WTC11 (cell line): Measurements from ENCODE around the gene OXNAD1. TPM values are rescaled to one million over a fixed set of nuclear protein-coding genes. Genes with fewer than 3 reads are reported as not detected.

Experiments
- ATAC-seq: fragments of 200-7000 bp; cut with Tn5 transposase; 2 replicates; pipeline ENCODE4 v1.10.0; 2021; ENCODE audit warnings: mild to moderate bottlenecking, moderate library complexity
- CTCF ChIA-PET: fragments of 300-600 bp; sonication (Branson Sonifier 250); formaldehyde crosslinking; loops from one replicate; lab custom pipeline; 2021; ENCODE audit warnings: antibody characterized with exemption; lab: Charles Lee
- POLR2A ChIA-PET: fragments of 350-600 bp; sonication (Branson Sonifier 250); formaldehyde crosslinking; loops from one replicate; lab custom pipeline; 2021; ENCODE audit warnings: antibody characterized with exemption; lab: Charles Lee
- DNase-seq: peaks from one replicate; pipeline ENCODE4 v3.0.0; 2021; ENCODE audit warnings: low spot score
- H3K27ac Mint-ChIP-seq: 2 replicates; pipeline ENCODE4 v1.8.0; 2021; ENCODE audit warnings: mixed read lengths
- H3K27me3 Mint-ChIP-seq: 2 replicates; pipeline ENCODE4 v1.8.0; 2021; ENCODE audit warnings: low read depth, mild to moderate bottlenecking, moderate library complexity, mixed read lengths
- H3K36me3 Mint-ChIP-seq: 2 replicates; pipeline ENCODE4 v1.8.0; 2021; ENCODE audit warnings: mixed read lengths
- H3K4me1 Mint-ChIP-seq: 2 replicates; pipeline ENCODE4 v1.8.0; 2022; ENCODE audit warnings: mixed read lengths
- H3K4me3 Mint-ChIP-seq: 2 replicates; pipeline ENCODE4 v1.8.0; 2021; ENCODE audit warnings: mild to moderate bottlenecking, moderate library complexity, mixed read lengths
- H3K9me3 Mint-ChIP-seq: 2 replicates; pipeline ENCODE4 v1.8.0; 2021; ENCODE audit warnings: mixed read lengths
- ATF1 ChIP-seq: sonication (generic); formaldehyde crosslinking; IDR thresholded peaks from 2 replicates; pipeline ENCODE4 v1.8.1; 2023; ENCODE audit warnings: mild to moderate bottlenecking, moderate library complexity, missing genetic modification reagents
- HMGA2 ChIP-seq: fragments of 250-450 bp; sonication (Bioruptor Pico); IDR thresholded peaks from 2 replicates; pipeline ENCODE4 v1.4.0; 2021; ENCODE audit warnings: mild to moderate bottlenecking, moderate library complexity
- NFYB ChIP-seq: sonication (generic); formaldehyde crosslinking; conservative IDR thresholded peaks from 2 replicates; pipeline ENCODE4 v1.8.0; 2022; ENCODE audit warnings: low read depth, missing genetic modification reagents
- NR1H2 ChIP-seq: sonication (generic); formaldehyde crosslinking; IDR thresholded peaks from 2 replicates; pipeline ENCODE4 v1.9.0; 2021; ENCODE audit warnings: mild to moderate bottlenecking, moderate library complexity, missing genetic modification reagents
- NR2C2 ChIP-seq: sonication (generic); formaldehyde crosslinking; IDR thresholded peaks from 2 replicates; pipeline ENCODE4 v1.8.0; 2022; ENCODE audit warnings: mild to moderate bottlenecking, missing genetic modification reagents
- PRRX2 ChIP-seq: fragments of 250-450 bp; sonication (Bioruptor Pico); IDR thresholded peaks from 2 replicates; pipeline ENCODE4 v1.8.0; 2021; ENCODE audit warnings: mild to moderate bottlenecking
- RORB ChIP-seq: fragments of 250-450 bp; sonication (Bioruptor Pico); IDR thresholded peaks from 2 replicates; pipeline ENCODE4 v1.9.0; 2021; ENCODE audit warnings: mild to moderate bottlenecking
- SMAD3 ChIP-seq: sonication (generic); formaldehyde crosslinking; IDR thresholded peaks from 2 replicates; pipeline ENCODE4 v1.8.0; 2022; ENCODE audit warnings: missing genetic modification reagents, mild to moderate bottlenecking, borderline replicate concordance
- SP1 ChIP-seq: sonication (generic); formaldehyde crosslinking; conservative IDR thresholded peaks from 2 replicates; pipeline ENCODE4 v1.8.1; 2022; ENCODE audit warnings: missing genetic modification reagents
- ZBTB21 ChIP-seq: sonication (generic); formaldehyde crosslinking; IDR thresholded peaks from 2 replicates; pipeline ENCODE4 v1.8.1; 2023; ENCODE audit warnings: mild to moderate bottlenecking, missing genetic modification reagents, borderline replicate concordance
- total RNA-seq: library from RNA; stranded (reverse); gene quantifications from 3 replicates; pipeline ENCODE4 v1.2.3, GENCODE V29; 2021
- TF ChIP-seq, protein P1 (sequence below): sonication (generic); formaldehyde crosslinking; IDR thresholded peaks from 2 replicates; pipeline ENCODE4 v1.8.0; 2022; ENCODE audit warnings: mild to moderate bottlenecking, missing genetic modification reagents
- TF ChIP-seq, protein P2 (sequence below): fragments of 250-450 bp; sonication (Bioruptor Pico); IDR thresholded peaks from 2 replicates; pipeline ENCODE4 v1.9.0; 2021; ENCODE audit warnings: mild to moderate bottlenecking
- TF ChIP-seq, protein P3 (sequence below): sonication (generic); formaldehyde crosslinking; IDR thresholded peaks from 2 replicates; pipeline ENCODE4 v1.8.0; 2022; ENCODE audit warnings: mild to moderate bottlenecking, missing genetic modification reagents
- TF ChIP-seq, protein P4 (sequence below): sonication (generic); formaldehyde crosslinking; IDR thresholded peaks from 2 replicates; pipeline ENCODE4 v1.8.1; 2022; ENCODE audit warnings: mild to moderate bottlenecking, missing genetic modification reagents, moderate library complexity, borderline replicate concordance

The OXNAD1 gene
- total RNA-seq, 1 experiment from 2014 or later = 21.7 TPM

DNA sequence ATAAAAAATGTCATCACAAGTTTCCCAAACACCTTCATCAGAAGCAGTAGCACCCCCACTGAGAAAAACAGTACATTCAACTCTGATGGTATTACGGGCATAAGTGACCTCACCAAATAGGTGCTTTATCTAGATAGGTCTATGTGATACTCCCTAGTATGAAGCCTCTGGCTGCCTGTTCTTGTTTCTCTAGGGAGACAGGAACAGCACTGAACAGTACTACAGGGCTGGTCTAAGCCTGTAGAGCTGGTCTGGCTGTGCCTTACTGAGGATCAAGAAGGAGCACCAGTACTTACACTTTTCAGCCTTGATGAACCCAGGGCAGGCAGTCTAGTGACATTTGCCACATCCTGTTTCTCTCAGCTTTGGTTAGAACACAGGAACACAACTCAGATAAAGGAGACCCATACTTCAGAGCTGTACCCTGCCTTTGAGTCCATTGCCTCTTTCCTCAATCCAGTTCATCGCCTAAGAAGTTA, 35.9 kb downstream of the OXNAD1 start:
- Mint-ChIP-seq H3K4me1 (peaks cover 60% of the 10 kb centered on the region), H3K36me3 (peaks cover 57% of the 10 kb centered on the region), H3K9me3 (peaks cover 18% of the 10 kb centered on the region), H3K27ac (peak overlapping the region; percentile 99), H3K27me3 (no peaks in the 10 kb centered on the region), H3K4me3 (peak overlapping the region; percentile 44)
- ChIA-PET CTCF (interaction anchor here (0.7 to 1.0 kb wide), 3 partner anchors 10 to 66 kb away, joined by 3 to 4 read pairs (median 4); no protein-coding TSS in a partner anchor), POLR2A (no interaction called here)
- DNase-seq (no peak), ATAC-seq (peak; percentile 9; the same call in 1 of the 2 replicates)
- TF ChIP-seq NR1H2 (CRISPR knock-in tag) (no peak), SP1 (CRISPR knock-in tag) (no peak)

DNA sequence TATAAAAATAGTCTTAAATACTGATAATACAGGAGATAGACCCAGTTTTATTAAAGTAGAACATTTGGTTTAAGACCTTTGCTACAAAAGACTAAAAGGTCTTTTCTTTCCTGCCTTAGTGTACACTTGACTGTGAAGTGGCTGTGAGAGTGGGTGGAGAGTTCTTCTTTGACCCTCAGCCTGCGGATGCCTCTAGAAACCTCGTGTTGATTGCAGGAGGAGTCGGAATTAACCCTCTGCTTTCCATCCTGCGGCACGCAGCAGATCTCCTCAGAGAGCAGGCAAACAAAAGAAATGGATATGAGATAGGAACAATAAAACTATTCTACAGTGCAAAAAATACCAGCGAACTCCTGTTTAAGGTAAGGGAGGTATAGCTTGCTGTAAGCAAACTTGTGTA, 36.5 kb downstream of the OXNAD1 start:
- Mint-ChIP-seq H3K9me3 (peaks cover 12% of the 10 kb centered on the region), H3K4me1 (peaks cover 60% of the 10 kb centered on the region), H3K4me3 (peak overlapping the region; percentile 44), H3K27ac (peak overlapping the region; percentile 99), H3K27me3 (no peaks in the 10 kb centered on the region), H3K36me3 (peaks cover 51% of the 10 kb centered on the region)
- ChIA-PET CTCF (interaction anchor here (0.9 to 1.0 kb wide), 2 partner anchors 11 to 65 kb away, joined by 3 to 4 read pairs; no protein-coding TSS in a partner anchor), POLR2A (no interaction called here)
- ATAC-seq (peak; percentile 57), DNase-seq (no peak)
- no peak for TF ChIP-seq HMGA2 (CRISPR knock-in tag)
- TF ChIP-seq, protein P1, sequence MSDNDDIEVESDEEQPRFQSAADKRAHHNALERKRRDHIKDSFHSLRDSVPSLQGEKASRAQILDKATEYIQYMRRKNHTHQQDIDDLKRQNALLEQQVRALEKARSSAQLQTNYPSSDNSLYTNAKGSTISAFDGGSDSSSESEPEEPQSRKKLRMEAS = 0 out of 2 replicates have a peak, but pooled peaks have one; percentile 16

DNA sequence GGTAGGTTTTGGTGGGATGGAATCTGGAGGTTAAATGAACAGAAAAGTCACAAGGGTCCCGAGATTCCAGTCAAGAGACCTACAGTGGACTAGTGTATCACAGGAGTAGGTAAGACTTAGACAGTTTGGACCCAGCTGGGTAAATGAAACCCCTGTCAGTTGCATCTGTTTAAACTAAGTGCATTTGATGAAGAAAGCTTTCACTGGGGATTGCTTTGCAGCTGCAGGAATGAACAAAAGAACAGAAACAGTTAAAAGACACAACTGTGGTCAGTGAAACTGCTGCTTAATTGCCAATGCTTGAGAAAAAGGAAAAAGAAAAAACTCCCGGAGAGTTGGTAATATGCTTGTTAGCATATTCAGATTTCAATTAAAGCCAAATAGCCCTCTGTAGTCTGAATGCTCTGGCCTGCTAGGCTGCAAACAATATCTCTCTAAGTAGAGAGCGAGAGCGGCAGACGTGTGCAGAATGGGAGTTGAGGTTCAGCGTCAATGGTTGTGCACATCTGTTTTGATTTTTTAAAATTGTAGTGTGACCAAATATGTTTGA, 37.1 kb downstream of the OXNAD1 start:
- no peak for DNase-seq
- H3K36me3 Mint-ChIP-seq = peaks cover 48% of the 10 kb centered on the region
- TF ChIP-seq ZBTB21 (CRISPR knock-in tag) (no peak), RORB (no peak), SMAD3 (CRISPR knock-in tag) (no peak), PRRX2 (CRISPR knock-in tag) (no peak)
- TF ChIP-seq, protein P2, sequence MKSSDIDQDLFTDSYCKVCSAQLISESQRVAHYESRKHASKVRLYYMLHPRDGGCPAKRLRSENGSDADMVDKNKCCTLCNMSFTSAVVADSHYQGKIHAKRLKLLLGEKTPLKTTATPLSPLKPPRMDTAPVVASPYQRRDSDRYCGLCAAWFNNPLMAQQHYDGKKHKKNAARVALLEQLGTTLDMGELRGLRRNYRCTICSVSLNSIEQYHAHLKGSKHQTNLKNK = peak; percentile 52; the same call in 1 of the 2 replicates
- TF ChIP-seq, protein P3, sequence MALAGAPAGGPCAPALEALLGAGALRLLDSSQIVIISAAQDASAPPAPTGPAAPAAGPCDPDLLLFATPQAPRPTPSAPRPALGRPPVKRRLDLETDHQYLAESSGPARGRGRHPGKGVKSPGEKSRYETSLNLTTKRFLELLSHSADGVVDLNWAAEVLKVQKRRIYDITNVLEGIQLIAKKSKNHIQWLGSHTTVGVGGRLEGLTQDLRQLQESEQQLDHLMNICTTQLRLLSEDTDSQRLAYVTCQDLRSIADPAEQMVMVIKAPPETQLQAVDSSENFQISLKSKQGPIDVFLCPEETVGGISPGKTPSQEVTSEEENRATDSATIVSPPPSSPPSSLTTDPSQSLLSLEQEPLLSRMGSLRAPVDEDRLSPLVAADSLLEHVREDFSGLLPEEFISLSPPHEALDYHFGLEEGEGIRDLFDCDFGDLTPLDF (CRISPR knock-in tag) = no peak
- TF ChIP-seq, protein P4, sequence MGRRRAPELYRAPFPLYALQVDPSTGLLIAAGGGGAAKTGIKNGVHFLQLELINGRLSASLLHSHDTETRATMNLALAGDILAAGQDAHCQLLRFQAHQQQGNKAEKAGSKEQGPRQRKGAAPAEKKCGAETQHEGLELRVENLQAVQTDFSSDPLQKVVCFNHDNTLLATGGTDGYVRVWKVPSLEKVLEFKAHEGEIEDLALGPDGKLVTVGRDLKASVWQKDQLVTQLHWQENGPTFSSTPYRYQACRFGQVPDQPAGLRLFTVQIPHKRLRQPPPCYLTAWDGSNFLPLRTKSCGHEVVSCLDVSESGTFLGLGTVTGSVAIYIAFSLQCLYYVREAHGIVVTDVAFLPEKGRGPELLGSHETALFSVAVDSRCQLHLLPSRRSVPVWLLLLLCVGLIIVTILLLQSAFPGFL (CRISPR knock-in tag) = no peak
- TF ChIP-seq, all 79 proteins: peak for 1
- H3K4me3 Mint-ChIP-seq = peak overlapping the region; percentile 44
- H3K4me1 Mint-ChIP-seq = peaks cover 60% of the 10 kb centered on the region
- H3K27me3 Mint-ChIP-seq = no peaks in the 10 kb centered on the region
- ChIA-PET POLR2A (no interaction called here), CTCF (interaction anchor here (1.1 to 1.7 kb wide), 2 partner anchors 12 to 214 kb away, joined by 3 to 7 read pairs; no protein-coding TSS in a partner anchor)
- peak; percentile 74 for ATAC-seq
- peaks cover 5% of the 10 kb centered on the region for H3K9me3 Mint-ChIP-seq
- H3K27ac Mint-ChIP-seq = peak overlapping the region; percentile 99

DNA sequence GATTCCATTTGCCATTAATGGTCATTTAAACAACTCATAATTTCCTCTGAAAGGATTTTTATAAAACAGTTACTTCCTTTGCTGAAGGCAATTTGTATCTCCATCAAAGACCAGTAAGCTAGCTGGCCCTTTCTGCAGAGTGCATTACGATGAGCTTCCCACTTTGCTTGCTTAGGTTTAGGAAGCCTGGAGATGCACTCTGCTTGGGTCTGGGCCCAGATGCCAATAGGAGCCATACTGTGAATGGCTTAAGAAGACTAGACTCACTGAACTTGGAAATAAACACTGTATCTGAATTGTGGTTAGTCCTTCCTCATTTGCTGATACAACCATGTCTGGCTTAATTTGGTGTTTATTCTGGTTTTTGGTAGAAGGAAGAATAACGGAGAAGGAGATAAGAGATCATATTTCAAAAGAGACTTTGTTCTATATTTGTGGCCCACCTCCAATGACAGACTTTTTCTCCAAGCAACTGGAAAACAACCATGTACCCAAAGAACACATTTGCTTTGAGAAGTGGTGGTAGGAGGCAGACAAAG, 38.1 kb downstream of the OXNAD1 start:
- Mint-ChIP-seq H3K27ac (peak overlapping the region; percentile 55), H3K4me1 (peaks cover 59% of the 10 kb centered on the region), H3K27me3 (no peaks in the 10 kb centered on the region), H3K9me3 (no peaks in the 10 kb centered on the region), H3K4me3 (0 out of 2 replicates have a peak overlapping the region, but pooled peaks have one; percentile 44), H3K36me3 (peaks cover 41% of the 10 kb centered on the region)
- TF ChIP-seq NFYB (CRISPR knock-in tag) = no peak
- TF ChIP-seq, protein P1 = no peak
- no peak for TF ChIP-seq ATF1 (CRISPR knock-in tag)
- TF ChIP-seq NR2C2 (CRISPR knock-in tag) = no peak
- TF ChIP-seq HMGA2 (CRISPR knock-in tag) = no peak
- ChIA-PET CTCF (interaction anchor here (1.1 to 1.7 kb wide), 2 partner anchors 13 to 214 kb away, joined by 3 to 7 read pairs; no protein-coding TSS in a partner anchor), POLR2A (no interaction called here)
- DNase-seq (no peak), ATAC-seq (no peak)
